ENCODE data around the gene LAMB4. TPM values are rescaled to one million over a fixed set of nuclear protein-coding genes. Genes with fewer than 3 reads are reported as not detected.
"Not testable (repeated sequence)": the region's sequence is repeated elsewhere in the genome, so short reads cannot be mapped to it uniquely, and the experiment has no call there.

LAMB4 gene
- total RNA-seq, 6 experiments from 2014 or later, result not detected

GRCh38 chr7:108037741-108038140 lies 92.4 kb downstream of the LAMB4 start:
- TF ChIP-seq CTCF (IDR thresholded peaks at IDR 0.05) (no peak), POLR2A (IDR thresholded peaks at IDR 0.05) (no peak)
- no peaks in the 10 kb centered on the region for H3K36me3 ChIP-seq
- ATAC-seq (no peak), DNase-seq (no peak)
- no peaks in the 10 kb centered on the region for H3K9me3 ChIP-seq
- intact Hi-C loops (cut with DNase I), result no loop called here
- no peak overlapping the region for H3K4me3 ChIP-seq
- H3K27me3 ChIP-seq, result no peaks in the 10 kb centered on the region
- H3K27ac ChIP-seq, result no peak overlapping the region
- WGBS (ENCODE audit: insufficient coverage, low coverage, low lambda C conversion rate, missing lambda C conversion rate), result 69% methylated on average over 1 of the region's 1 CpG
- no peaks in the 10 kb centered on the region for H3K4me1 ChIP-seq

DNA sequence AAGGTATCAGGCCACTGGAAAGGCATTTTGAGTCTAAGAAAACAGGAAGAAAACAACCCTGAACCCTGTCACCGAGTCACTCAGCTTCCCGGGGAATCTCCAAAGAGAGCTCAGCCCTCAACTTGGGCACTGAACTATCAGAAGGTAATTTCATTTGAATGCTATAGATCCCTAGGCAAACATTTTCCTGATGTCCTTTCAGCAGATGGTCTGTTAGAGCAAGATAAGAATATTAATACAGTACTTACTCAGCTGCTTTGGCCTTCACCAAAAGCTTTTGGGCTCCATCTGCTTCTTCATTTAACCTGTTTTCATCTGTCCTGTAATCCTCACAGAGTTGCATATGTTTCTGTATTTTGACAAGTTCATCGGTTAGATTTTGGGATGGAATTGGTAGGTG lies 93.0 kb downstream of the LAMB4 start:
- no peak for ATAC-seq
- H3K4me3 ChIP-seq, result no peak overlapping the region
- H3K27ac ChIP-seq, result no peak overlapping the region
- no peaks in the 10 kb centered on the region for H3K9me3 ChIP-seq
- WGBS (ENCODE audit: insufficient coverage, low coverage, low lambda C conversion rate, missing lambda C conversion rate), result 83% methylated on average over 3 of the region's 3 CpGs
- no peak for TF ChIP-seq CTCF (IDR thresholded peaks at IDR 0.05)
- no peak for TF ChIP-seq POLR2A (IDR thresholded peaks at IDR 0.05)
- no peaks in the 10 kb centered on the region for H3K36me3 ChIP-seq
- DNase-seq, result no peak
- H3K4me1 ChIP-seq, result no peaks in the 10 kb centered on the region
- H3K27me3 ChIP-seq, result no peaks in the 10 kb centered on the region
- intact Hi-C loops (cut with DNase I), result no loop called here

DNA sequence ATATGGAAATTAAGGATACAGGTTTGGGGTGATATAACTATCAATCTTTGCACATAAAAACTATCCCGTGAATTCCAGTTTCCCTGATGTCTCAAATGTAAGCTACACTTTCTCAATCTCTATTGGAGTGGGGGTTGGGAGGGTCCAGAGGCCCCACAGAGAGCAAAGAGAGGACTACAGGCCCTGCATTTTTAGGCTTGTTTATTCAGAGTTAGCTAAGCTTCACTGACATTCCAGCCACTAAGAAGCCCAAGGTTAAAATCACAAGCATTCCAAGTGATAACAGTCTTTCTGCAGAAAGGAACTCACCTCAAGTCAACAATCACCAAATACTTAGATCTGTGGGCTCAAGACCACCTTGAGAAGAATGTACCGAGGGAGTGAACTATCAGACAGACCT lies 95.6 kb downstream of the LAMB4 start:
- no peak overlapping the region for H3K4me3 ChIP-seq
- H3K36me3 ChIP-seq, result no peaks in the 10 kb centered on the region
- H3K27me3 ChIP-seq, result no peaks in the 10 kb centered on the region
- 53% methylated on average over 2 of the region's 2 CpGs for WGBS (ENCODE audit: insufficient coverage, low coverage, low lambda C conversion rate, missing lambda C conversion rate)
- no peaks in the 10 kb centered on the region for H3K9me3 ChIP-seq
- ATAC-seq (no peak), DNase-seq (no peak)
- no peak for TF ChIP-seq CTCF (IDR thresholded peaks at IDR 0.05)
- no peak for TF ChIP-seq POLR2A (IDR thresholded peaks at IDR 0.05)
- no peaks in the 10 kb centered on the region for H3K4me1 ChIP-seq
- no peak overlapping the region for H3K27ac ChIP-seq
- intact Hi-C loops (cut with DNase I), result no loop called here

GRCh38 chr7:108033776-108034497 lies 96.2 kb downstream of the LAMB4 start:
- TF ChIP-seq POLR2A (IDR thresholded peaks at IDR 0.05) (no peak), CTCF (IDR thresholded peaks at IDR 0.05) (no peak)
- H3K4me3 ChIP-seq, result no peak overlapping the region
- intact Hi-C loops (cut with DNase I), result no loop called here
- H3K4me1 ChIP-seq, result no peaks in the 10 kb centered on the region
- no peak for DNase-seq
- ATAC-seq, result no peak
- H3K9me3 ChIP-seq, result no peaks in the 10 kb centered on the region
- H3K36me3 ChIP-seq, result no peaks in the 10 kb centered on the region
- no peaks in the 10 kb centered on the region for H3K27me3 ChIP-seq
- 81% methylated on average over 5 of the region's 5 CpGs for WGBS (ENCODE audit: insufficient coverage, low coverage, low lambda C conversion rate, missing lambda C conversion rate)
- no peak overlapping the region for H3K27ac ChIP-seq

GRCh38 chr7:108033309-108033708 lies 96.9 kb downstream of the LAMB4 start:
- ATAC-seq; H3K9me3 ChIP-seq; H3K27ac ChIP-seq; H3K4me1 ChIP-seq; H3K4me3 ChIP-seq; H3K36me3 ChIP-seq; intact Hi-C loops (cut with DNase I); H3K27me3 ChIP-seq; DNase-seq: not testable (repeated sequence)
- WGBS (ENCODE audit: insufficient coverage, low coverage, low lambda C conversion rate, missing lambda C conversion rate), result 74% methylated on average over 8 of the region's 8 CpGs
